GM18508 (cell line): ENCODE measurements around the gene KCNAB1.
"Not testable (repeated sequence)": the region's sequence is repeated elsewhere in the genome, so short reads cannot be mapped to it uniquely, and the experiment has no call there.

Source experiments
- ATAC-seq: cut with Tn5 transposase; IDR thresholded peaks from one replicate; pipeline ENCODE4 v1.9.1; 2021; ENCODE audit warnings: moderate number of reproducible peaks; ENCODE audit not compliant: insufficient read depth, unreplicated experiment

The KCNAB1 gene

GRCh38 chr3:156135921-156136638, 15.7 kb downstream of the KCNAB1 start:
- ATAC-seq = no peak

- ATAC-seq = not testable (repeated sequence)
Observed at GRCh38 chr3:156137397-156137796, 17.0 kb downstream of the KCNAB1 start.

- ATAC-seq = no peak
Observed at GRCh38 chr3:156140001-156140595, 19.7 kb downstream of the KCNAB1 start.

GRCh38 chr3:156142702-156143101, 22.3 kb downstream of the KCNAB1 start:
- ATAC-seq = no peak

GRCh38 chr3:156143136-156143535, 22.8 kb downstream of the KCNAB1 start:
- ATAC-seq = no peak

GRCh38 chr3:156144060-156144459, 23.7 kb downstream of the KCNAB1 start:
- no peak for ATAC-seq

- no peak for ATAC-seq
Observed at GRCh38 chr3:156145866-156146265, 25.5 kb downstream of the KCNAB1 start.

- no peak for ATAC-seq
Observed at GRCh38 chr3:156148345-156148945, 28.1 kb downstream of the KCNAB1 start.

GRCh38 chr3:156148946-156149381, 28.6 kb downstream of the KCNAB1 start:
- ATAC-seq = no peak

- no peak for ATAC-seq
Observed at GRCh38 chr3:156149876-156150275, 29.5 kb downstream of the KCNAB1 start.

GRCh38 chr3:156150434-156151066, 30.2 kb downstream of the KCNAB1 start:
- no peak for ATAC-seq

- ATAC-seq = peak; percentile 39
Observed at GRCh38 chr3:156151824-156152428, 31.5 kb downstream of the KCNAB1 start.

GRCh38 chr3:156158656-156159295, 38.4 kb downstream of the KCNAB1 start:
- ATAC-seq = no peak

- ATAC-seq = peak; percentile 62
Observed at GRCh38 chr3:156160647-156161046, 40.3 kb downstream of the KCNAB1 start.

- no peak for ATAC-seq
Observed at GRCh38 chr3:156161172-156161571, 40.8 kb downstream of the KCNAB1 start.

GRCh38 chr3:156163848-156164247, 43.5 kb downstream of the KCNAB1 start:
- no peak for ATAC-seq

GRCh38 chr3:156166808-156167207, 46.4 kb downstream of the KCNAB1 start:
- ATAC-seq = no peak

GRCh38 chr3:156170571-156170970, 50.2 kb downstream of the KCNAB1 start:
- no peak for ATAC-seq

- ATAC-seq = no peak
Observed at GRCh38 chr3:156171281-156172267, 51.2 kb downstream of the KCNAB1 start.
